Suprapubic skin (tissue), 4 donors: Measurements from ENCODE around the gene DPP10. TPM values are rescaled to one million over a fixed set of nuclear protein-coding genes. Genes with fewer than 3 reads are reported as not detected.

ENCODE experiments used
- DNase-seq, 2 donors: peaks; one replicate each; pipeline ENCODE4 v3.0.0-alpha.2; 2019; ENCODE audit warnings: low spot score in 2 of 2
- H3K27ac ChIP-seq: fragments of 200-600 bp; sonication (generic); one replicate; pipeline ENCODE4 v1.5.1; 2019
- H3K27me3 ChIP-seq: fragments of 200-600 bp; sonication (generic); one replicate; pipeline ENCODE4 v1.5.1; 2019
- H3K36me3 ChIP-seq: fragments of 200-600 bp; sonication (generic); one replicate; pipeline ENCODE4 v1.5.1; 2019
- H3K4me1 ChIP-seq: fragments of 200-600 bp; sonication (generic); one replicate; pipeline ENCODE4 v1.5.1; 2019
- H3K4me3 ChIP-seq: fragments of 200-600 bp; sonication (generic); one replicate; pipeline ENCODE4 v1.5.1; 2019; ENCODE audit warnings: mild to moderate bottlenecking
- H3K9me3 ChIP-seq: fragments of 200-600 bp; sonication (generic); one replicate; pipeline ENCODE4 v1.5.1; 2019
- EP300 ChIP-seq: sonication (generic); formaldehyde crosslinking; IDR thresholded peaks from one replicate; pipeline ENCODE4 v1.6.1; 2017; ENCODE audit warnings: antibody characterized with exemption
- POLR2A ChIP-seq, 2 donors: fragments of 450-650 bp; IDR thresholded peaks; one replicate each; pipeline ENCODE4 v1.6.1; 2017; ENCODE audit warnings: antibody characterized with exemption in 2 of 2, mild to moderate bottlenecking in 2 of 2, moderate library complexity in 2 of 2
- POLR2AphosphoS5 ChIP-seq, 3 donors: sonication (generic); formaldehyde crosslinking; IDR thresholded peaks; one replicate each; pipeline ENCODE4 v1.6.1; 2017; ENCODE audit warnings: antibody characterized with exemption in 3 of 3
- WGBS: methylation state at CpG from one replicate; pipeline ENCODE4 v1.1.5; 2018; 5-methylcytosine and 5-hydroxymethylcytosine counted together
- total RNA-seq, 4 donors: library from RNA; depleted of rRNA; stranded (reverse); fragments of >200 nt; gene quantifications; one replicate each; pipeline ENCODE4 v1.1.0, GENCODE V29; 2016
- TF ChIP-seq, protein P1 (sequence below), 2 donors: fragments of 200-600 bp in 1 of 2; fragments of 450-650 bp in 1 of 2; sonication (generic) in 1 of 2; IDR thresholded peaks; one replicate each; pipeline ENCODE4 v1.5.1; 2016 to 2019; ENCODE audit warnings: antibody characterized with exemption in 2 of 2, mild to moderate bottlenecking in 1 of 2, moderate library complexity in 1 of 2

The DPP10 gene
- total RNA-seq, 4 donors from 2014 or later, result 0.68 to 1.4 TPM; not detected in 2

DNA sequence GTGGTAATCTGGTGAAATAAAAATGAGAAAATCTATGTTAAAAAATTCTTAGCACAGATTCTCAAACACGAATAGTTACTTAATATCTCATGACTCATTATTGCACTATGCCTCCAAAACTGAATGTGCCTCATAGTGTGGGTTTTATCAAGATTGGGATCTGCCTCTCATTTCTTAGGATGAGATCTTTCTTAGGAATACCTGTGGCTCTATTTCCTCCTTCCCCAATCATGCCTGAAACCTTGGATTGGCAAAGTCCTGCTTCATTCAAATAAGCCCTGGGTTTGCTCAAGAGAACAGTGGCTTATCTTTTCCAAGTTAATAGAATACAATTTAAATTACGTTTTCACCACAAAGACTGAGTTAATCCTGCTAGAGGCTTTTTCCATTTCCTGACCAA lies 100.3 kb downstream of the DPP10 start:
- no peaks in the 10 kb centered on the region for H3K27me3 ChIP-seq
- no peaks in the 10 kb centered on the region for H3K36me3 ChIP-seq
- no peak for DNase-seq
- no peaks in the 10 kb centered on the region for H3K9me3 ChIP-seq
- peaks cover 4% of the 10 kb centered on the region for H3K4me1 ChIP-seq
- H3K4me3 ChIP-seq, result no peak overlapping the region
- peak overlapping the region; percentile 15 for H3K27ac ChIP-seq
- 21% methylated on average over 2 of the region's 2 CpGs for WGBS
- TF ChIP-seq EP300 (no peak), POLR2AphosphoS5 (IDR thresholded peaks at IDR 0.05) (no peak), POLR2A (IDR thresholded peaks at IDR 0.05) (no peak)
- TF ChIP-seq, protein P1, sequence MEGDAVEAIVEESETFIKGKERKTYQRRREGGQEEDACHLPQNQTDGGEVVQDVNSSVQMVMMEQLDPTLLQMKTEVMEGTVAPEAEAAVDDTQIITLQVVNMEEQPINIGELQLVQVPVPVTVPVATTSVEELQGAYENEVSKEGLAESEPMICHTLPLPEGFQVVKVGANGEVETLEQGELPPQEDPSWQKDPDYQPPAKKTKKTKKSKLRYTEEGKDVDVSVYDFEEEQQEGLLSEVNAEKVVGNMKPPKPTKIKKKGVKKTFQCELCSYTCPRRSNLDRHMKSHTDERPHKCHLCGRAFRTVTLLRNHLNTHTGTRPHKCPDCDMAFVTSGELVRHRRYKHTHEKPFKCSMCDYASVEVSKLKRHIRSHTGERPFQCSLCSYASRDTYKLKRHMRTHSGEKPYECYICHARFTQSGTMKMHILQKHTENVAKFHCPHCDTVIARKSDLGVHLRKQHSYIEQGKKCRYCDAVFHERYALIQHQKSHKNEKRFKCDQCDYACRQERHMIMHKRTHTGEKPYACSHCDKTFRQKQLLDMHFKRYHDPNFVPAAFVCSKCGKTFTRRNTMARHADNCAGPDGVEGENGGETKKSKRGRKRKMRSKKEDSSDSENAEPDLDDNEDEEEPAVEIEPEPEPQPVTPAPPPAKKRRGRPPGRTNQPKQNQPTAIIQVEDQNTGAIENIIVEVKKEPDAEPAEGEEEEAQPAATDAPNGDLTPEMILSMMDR (IDR thresholded peaks at IDR 0.05), result no peak

GRCh38 chr2:114543236-114543766 lies 100.9 kb downstream of the DPP10 start:
- TF ChIP-seq POLR2AphosphoS5 (IDR thresholded peaks at IDR 0.05) (no peak), POLR2A (IDR thresholded peaks at IDR 0.05) (no peak)
- TF ChIP-seq, protein P1 (IDR thresholded peaks at IDR 0.05), result peak in 1 of 2 donors; percentile 9
- H3K4me3 ChIP-seq, result no peak overlapping the region
- no peaks in the 10 kb centered on the region for H3K27me3 ChIP-seq
- 15% methylated on average over 7 of the region's 7 CpGs for WGBS
- no peak for DNase-seq
- peaks cover 4% of the 10 kb centered on the region for H3K4me1 ChIP-seq
- no peaks in the 10 kb centered on the region for H3K36me3 ChIP-seq
- no peak overlapping the region for H3K27ac ChIP-seq
- H3K9me3 ChIP-seq, result no peaks in the 10 kb centered on the region

DNA sequence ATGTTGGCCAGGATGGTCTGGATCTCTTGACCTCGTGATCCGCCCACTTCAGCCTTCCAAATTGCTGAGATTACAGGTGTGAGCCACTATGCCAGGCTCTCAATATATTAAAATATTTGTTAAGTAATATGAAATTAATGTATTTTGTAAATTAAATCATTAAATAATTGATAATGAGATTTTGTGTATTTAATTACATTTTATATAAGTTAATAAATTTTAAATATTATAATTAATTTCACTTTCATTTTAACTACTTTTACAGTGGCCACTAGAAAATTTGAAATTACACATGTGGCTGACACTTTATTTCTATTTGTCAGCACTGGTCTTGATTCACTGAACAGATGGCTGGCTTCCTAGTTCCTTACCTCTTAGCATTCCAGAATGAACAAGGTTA lies 102.6 kb downstream of the DPP10 start:
- TF ChIP-seq POLR2AphosphoS5 (IDR thresholded peaks at IDR 0.05), result no peak
- no peak for TF ChIP-seq POLR2A (IDR thresholded peaks at IDR 0.05)
- no peak for TF ChIP-seq EP300
- TF ChIP-seq, protein P1 (IDR thresholded peaks at IDR 0.05), result no peak
- H3K9me3 ChIP-seq, result no peaks in the 10 kb centered on the region
- H3K36me3 ChIP-seq, result no peaks in the 10 kb centered on the region
- no peaks in the 10 kb centered on the region for H3K27me3 ChIP-seq
- 98% methylated on average over 2 of the region's 2 CpGs for WGBS
- no peak overlapping the region for H3K27ac ChIP-seq
- H3K4me3 ChIP-seq, result no peak overlapping the region
- peaks cover 4% of the 10 kb centered on the region for H3K4me1 ChIP-seq
- DNase-seq, result no peak

DNA sequence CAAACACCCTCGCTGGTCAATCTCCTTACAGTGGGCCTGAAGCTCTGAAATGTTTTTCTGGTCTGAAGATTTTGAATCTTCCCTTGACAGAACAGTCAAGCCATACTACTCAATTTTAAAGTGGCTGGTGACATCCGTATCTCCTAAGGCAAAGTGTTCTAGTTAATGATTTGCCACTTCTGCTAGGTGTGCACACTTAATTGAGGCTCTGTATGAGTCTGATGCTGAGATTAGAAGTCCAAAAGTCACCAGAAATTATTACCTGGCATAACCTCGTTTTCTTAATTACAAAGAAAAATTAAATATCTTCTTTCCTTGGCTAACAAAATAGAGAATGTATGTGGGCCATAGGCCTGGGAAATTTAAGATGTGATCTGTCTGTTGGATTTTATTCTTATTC lies 104.1 kb downstream of the DPP10 start:
- H3K27me3 ChIP-seq, result no peaks in the 10 kb centered on the region
- no peak for DNase-seq
- no peaks in the 10 kb centered on the region for H3K36me3 ChIP-seq
- no peaks in the 10 kb centered on the region for H3K9me3 ChIP-seq
- TF ChIP-seq, protein P1 (IDR thresholded peaks at IDR 0.05), result no peak
- TF ChIP-seq POLR2AphosphoS5 (IDR thresholded peaks at IDR 0.05), result no peak
- TF ChIP-seq EP300, result no peak
- no peak for TF ChIP-seq POLR2A (IDR thresholded peaks at IDR 0.05)
- H3K27ac ChIP-seq, result no peak overlapping the region
- 79% methylated on average over 3 of the region's 3 CpGs for WGBS
- no peak overlapping the region for H3K4me3 ChIP-seq
- H3K4me1 ChIP-seq, result peaks cover 4% of the 10 kb centered on the region

DNA sequence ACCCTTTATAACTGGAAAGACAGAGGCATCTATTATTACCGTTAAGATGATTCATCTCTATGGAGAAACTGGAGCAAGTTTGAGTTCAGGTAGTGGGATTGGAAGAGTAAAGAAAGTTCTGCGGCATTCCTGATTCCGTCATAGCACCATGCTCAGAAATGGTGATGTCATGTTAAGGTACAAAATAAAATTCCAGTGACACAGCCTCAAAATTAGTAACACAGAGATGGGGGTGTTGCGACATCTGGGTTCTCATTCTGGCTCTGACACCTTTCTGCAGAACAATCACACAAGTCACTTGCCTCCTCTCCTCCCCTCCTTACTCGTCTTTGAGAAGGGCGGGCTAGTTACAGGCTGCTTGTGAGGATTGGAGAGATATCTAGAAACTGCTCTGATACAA lies 105.7 kb downstream of the DPP10 start:
- Histone ChIP-seq H3K27me3 (no peaks in the 10 kb centered on the region), H3K4me3 (no peak overlapping the region), H3K36me3 (no peaks in the 10 kb centered on the region), H3K9me3 (no peaks in the 10 kb centered on the region), H3K27ac (no peak overlapping the region), H3K4me1 (no peaks in the 10 kb centered on the region)
- WGBS, result 79% methylated on average over 6 of the region's 6 CpGs
- TF ChIP-seq, protein P1 (IDR thresholded peaks at IDR 0.05), result no peak
- no peak for TF ChIP-seq POLR2A (IDR thresholded peaks at IDR 0.05)
- TF ChIP-seq EP300, result no peak
- TF ChIP-seq POLR2AphosphoS5 (IDR thresholded peaks at IDR 0.05), result no peak
- no peak for DNase-seq
